Neural progenitor cell (in vitro differentiated cells): Measurements from ENCODE around the gene KRT33A. TPM values are rescaled to one million over a fixed set of nuclear protein-coding genes. Genes with fewer than 3 reads are reported as not detected.

Experiments
- DNase-seq: peaks from one replicate; pipeline ENCODE4 v3.0.0-alpha.2; 2016; ENCODE audit warnings: low spot score
- H2AFZ ChIP-seq: fragments of 200-600 bp; sonication (generic); replicated peaks from 2 replicates; pipeline ENCODE4 v1.6.1; 2016; ENCODE audit warnings: antibody characterized with exemption
- H3F3A ChIP-seq: fragments of 200-600 bp; sonication (generic); 2 replicates; pipeline ENCODE4 v1.6.1; 2016; ENCODE audit warnings: antibody characterized with exemption, low read depth
- H3K27ac ChIP-seq: fragments of 200-600 bp; sonication (generic); 2 replicates; pipeline ENCODE4 v1.5.1; 2016; ENCODE audit warnings: mild to moderate bottlenecking
- H3K27me3 ChIP-seq: fragments of 200-600 bp; sonication (generic); 2 replicates; pipeline ENCODE4 v1.6.1; 2016; ENCODE audit warnings: mild to moderate bottlenecking, moderate library complexity
- H3K36me3 ChIP-seq: fragments of 200-600 bp; sonication (generic); 2 replicates; pipeline ENCODE4 v1.5.1; 2016
- H3K4me1 ChIP-seq: fragments of 200-600 bp; sonication (generic); 2 replicates; pipeline ENCODE4 v1.6.1; 2016; ENCODE audit warnings: mixed run types
- H3K4me2 ChIP-seq: fragments of 200-600 bp; sonication (generic); 2 replicates; pipeline ENCODE4 v1.6.1; 2016
- H3K4me3 ChIP-seq: fragments of 200-600 bp; sonication (generic); 2 replicates; pipeline ENCODE4 v1.5.1; 2016
- H3K79me2 ChIP-seq: fragments of 200-600 bp; sonication (generic); 2 replicates; pipeline ENCODE4 v1.6.1; 2016; ENCODE audit warnings: low read depth
- H3K9ac ChIP-seq: fragments of 200-600 bp; sonication (generic); 2 replicates; pipeline ENCODE4 v1.6.1; 2016
- H3K9me3 ChIP-seq: fragments of 200-600 bp; sonication (generic); 2 replicates; pipeline ENCODE4 v1.5.1; 2016; ENCODE audit warnings: low read depth
- H4K20me1 ChIP-seq: fragments of 200-600 bp; sonication (generic); 2 replicates; pipeline ENCODE4 v1.6.1; 2016; ENCODE audit warnings: low read depth
- H3K27ac Mint-ChIP-seq: 3 replicates; pipeline ENCODE4 v1.8.0; 2021; ENCODE audit warnings: mixed read lengths
- H3K27me3 Mint-ChIP-seq: 2 replicates; pipeline ENCODE4 v1.8.0; 2022; ENCODE audit warnings: low read depth, mild to moderate bottlenecking, inconsistent platforms, moderate library complexity, mixed read lengths; ENCODE audit not compliant: insufficient read depth
- H3K36me3 Mint-ChIP-seq: 3 replicates; pipeline ENCODE4 v1.8.0; 2021; ENCODE audit warnings: mixed read lengths
- H3K4me1 Mint-ChIP-seq: 3 replicates; pipeline ENCODE4 v1.8.0; 2021; ENCODE audit warnings: mixed read lengths
- H3K4me3 Mint-ChIP-seq: 3 replicates; pipeline ENCODE4 v1.8.0; 2021; ENCODE audit warnings: mild to moderate bottlenecking, moderate library complexity, mixed read lengths
- H3K9me3 Mint-ChIP-seq: 3 replicates; pipeline ENCODE4 v1.8.0; 2020; ENCODE audit warnings: mixed read lengths
- CTCF ChIP-seq: fragments of 200-600 bp; sonication (generic); IDR thresholded peaks from 2 replicates; pipeline ENCODE4 v1.5.1; 2017; ENCODE audit warnings: antibody characterized with exemption, mild to moderate bottlenecking
- EZH2 ChIP-seq: fragments of 200-600 bp; sonication (generic); IDR thresholded peaks from 2 replicates; pipeline ENCODE4 v1.6.1; 2017; ENCODE audit warnings: antibody characterized with exemption, mild to moderate bottlenecking, moderate library complexity
- EZH2phosphoT487 ChIP-seq: fragments of 200-600 bp; sonication (generic); IDR thresholded peaks from 2 replicates; pipeline ENCODE4 v1.6.1; 2017; ENCODE audit warnings: antibody characterized with exemption
- total RNA-seq: library from RNA; depleted of rRNA; stranded (reverse); fragments of >200 nt; gene quantifications from 2 replicates; pipeline ENCODE4 v1.2.3, GENCODE V29; 2015; ENCODE audit warnings: low replicate concordance

The KRT33A gene
- total RNA-seq, 1 donor from 2014 or later: not detected

- no peak overlapping the region for H3K9ac ChIP-seq
- no peaks in the 10 kb centered on the region for H3K4me1 ChIP-seq
- H3K4me2 ChIP-seq: no peak overlapping the region
- H3K36me3 ChIP-seq: no peaks in the 10 kb centered on the region
- Mint-ChIP-seq H3K27me3 (no peaks in the 10 kb centered on the region), H3K9me3 (peaks cover 2% of the 10 kb centered on the region), H3K4me1 (no peaks in the 10 kb centered on the region), H3K27ac (no peak overlapping the region), H3K4me3 (no peak overlapping the region), H3K36me3 (no peaks in the 10 kb centered on the region)
- no peaks in the 10 kb centered on the region for H3K79me2 ChIP-seq
- H4K20me1 ChIP-seq: no peaks in the 10 kb centered on the region
- peaks cover 3% of the 10 kb centered on the region for H3K9me3 ChIP-seq
- no peaks in the 10 kb centered on the region for H3F3A ChIP-seq
- H3K4me3 ChIP-seq: no peak overlapping the region
- TF ChIP-seq CTCF: no peak
- no peak for TF ChIP-seq EZH2
- no peak for TF ChIP-seq EZH2phosphoT487
- H3K27ac ChIP-seq: no peak overlapping the region
- H3K27me3 ChIP-seq: no peaks in the 10 kb centered on the region
- no peak for DNase-seq
- no peak overlapping the region for H2AFZ ChIP-seq
Observed at GRCh38 chr17:41360296-41360995, 9.8 kb upstream of the KRT33A start.

- Mint-ChIP-seq H3K27me3 (peaks cover 5% of the 10 kb centered on the region), H3K27ac (no peak overlapping the region), H3K9me3 (peaks cover 2% of the 10 kb centered on the region), H3K4me3 (no peak overlapping the region), H3K36me3 (no peaks in the 10 kb centered on the region), H3K4me1 (no peaks in the 10 kb centered on the region)
- Histone ChIP-seq H2AFZ (no peak overlapping the region), H3K4me1 (no peaks in the 10 kb centered on the region), H3F3A (no peaks in the 10 kb centered on the region), H3K27ac (no peak overlapping the region), H3K79me2 (no peaks in the 10 kb centered on the region), H3K4me2 (no peak overlapping the region), H3K4me3 (no peak overlapping the region), H3K9me3 (peaks cover 3% of the 10 kb centered on the region), H4K20me1 (no peaks in the 10 kb centered on the region), H3K36me3 (no peaks in the 10 kb centered on the region), H3K27me3 (no peaks in the 10 kb centered on the region), H3K9ac (no peak overlapping the region)
- TF ChIP-seq CTCF: no peak
- TF ChIP-seq EZH2: no peak
- no peak for TF ChIP-seq EZH2phosphoT487
- DNase-seq: no peak
Observed at GRCh38 chr17:41354536-41354935, 3.9 kb upstream of the KRT33A start.

GRCh38 chr17:41352597-41353366, 2.2 kb upstream of the KRT33A start:
- H3K79me2 ChIP-seq: no peaks in the 10 kb centered on the region
- peaks cover 5% of the 10 kb centered on the region for H3K27me3 Mint-ChIP-seq
- no peak overlapping the region for H3K4me2 ChIP-seq
- no peak for DNase-seq
- no peaks in the 10 kb centered on the region for H3K4me1 ChIP-seq
- H3K9me3 Mint-ChIP-seq: peaks cover 2% of the 10 kb centered on the region
- TF ChIP-seq EZH2phosphoT487 (no peak), CTCF (no peak), EZH2 (no peak)
- no peak overlapping the region for H3K27ac Mint-ChIP-seq
- H3K36me3 Mint-ChIP-seq: no peaks in the 10 kb centered on the region
- no peaks in the 10 kb centered on the region for H3K36me3 ChIP-seq
- H3K4me3 ChIP-seq: no peak overlapping the region
- H3K4me1 Mint-ChIP-seq: no peaks in the 10 kb centered on the region
- no peaks in the 10 kb centered on the region for H4K20me1 ChIP-seq
- H3K9ac ChIP-seq: no peak overlapping the region
- peaks cover 3% of the 10 kb centered on the region for H3K9me3 ChIP-seq
- no peaks in the 10 kb centered on the region for H3F3A ChIP-seq
- H3K27me3 ChIP-seq: no peaks in the 10 kb centered on the region
- H3K27ac ChIP-seq: no peak overlapping the region
- H3K4me3 Mint-ChIP-seq: no peak overlapping the region
- no peak overlapping the region for H2AFZ ChIP-seq
